Activated effector memory CD4-positive, alpha-beta T cell treated with anti-CD3 and anti-CD28 coated beads, Interleukin-2, amount 50 U/mL, for 16 hours (primary cell): ENCODE results near the gene TMEM242.
A peak's percentile ranks its signal among the peaks of the same experiment; 100 is the strongest.

Source experiments
- DNase-seq: peaks from one replicate; pipeline ENCODE4 v3.0.0-alpha.2; 2020

The TMEM242 gene

GRCh38 chr6:157287247-157287850 lies 36.0 kb downstream of the TMEM242 start:
- DNase-seq = no peak

GRCh38 chr6:157285422-157285779 lies 37.9 kb downstream of the TMEM242 start:
- peak; percentile 22 for DNase-seq

GRCh38 chr6:157284738-157285421 lies 38.4 kb downstream of the TMEM242 start:
- DNase-seq = peak; percentile 59

GRCh38 chr6:157283900-157284737 lies 39.2 kb downstream of the TMEM242 start:
- peak; percentile 30 for DNase-seq

- DNase-seq = peak; percentile 38
Measured at GRCh38 chr6:157283330-157283898, 39.9 kb downstream of the TMEM242 start.

- peak; percentile 45 for DNase-seq
Measured at GRCh38 chr6:157282284-157282683, 41.0 kb downstream of the TMEM242 start.

- DNase-seq = peak; percentile 56
Measured at GRCh38 chr6:157281570-157281969, 41.7 kb downstream of the TMEM242 start.

- no peak for DNase-seq
Measured at GRCh38 chr6:157280947-157281346, 42.4 kb downstream of the TMEM242 start.

- no peak for DNase-seq
Measured at GRCh38 chr6:157280157-157280556, 43.2 kb downstream of the TMEM242 start.

- peak; percentile 50 for DNase-seq
Measured at GRCh38 chr6:157278171-157278570, 45.1 kb downstream of the TMEM242 start.

- peak; percentile 49 for DNase-seq
Measured at GRCh38 chr6:157276731-157277130, 46.6 kb downstream of the TMEM242 start.

- peak; percentile 45 for DNase-seq
Measured at GRCh38 chr6:157276134-157276532, 47.2 kb downstream of the TMEM242 start.

- DNase-seq = peak; percentile 94
Measured at GRCh38 chr6:157274471-157275226, 48.7 kb downstream of the TMEM242 start.

GRCh38 chr6:157273756-157274470 lies 49.4 kb downstream of the TMEM242 start:
- peak; percentile 88 for DNase-seq

GRCh38 chr6:157272866-157273755 lies 50.2 kb downstream of the TMEM242 start:
- DNase-seq = peak; percentile 73

- peak; percentile 30 for DNase-seq
Measured at GRCh38 chr6:157272372-157272771, 50.9 kb downstream of the TMEM242 start.

GRCh38 chr6:157271911-157272310 lies 51.4 kb downstream of the TMEM242 start:
- DNase-seq = peak; percentile 59

GRCh38 chr6:157271441-157271840 lies 51.9 kb downstream of the TMEM242 start:
- peak; percentile 57 for DNase-seq

- DNase-seq = no peak
Measured at GRCh38 chr6:157270916-157271315, 52.4 kb downstream of the TMEM242 start.

- DNase-seq = no peak
Measured at GRCh38 chr6:157270308-157270707, 53.0 kb downstream of the TMEM242 start.

GRCh38 chr6:157269261-157269794 lies 54.0 kb downstream of the TMEM242 start:
- peak; percentile 45 for DNase-seq
